IPS-20b (cell line): ENCODE data around the gene SLC27A6.

Experiments used
- H3K27ac ChIP-seq: one replicate; pipeline ENCODE4 v1.5.1; 2013; ENCODE audit warnings: low read length
- H3K27me3 ChIP-seq: 2 replicates; pipeline ENCODE4 v1.6.1; 2013; ENCODE audit warnings: mild to moderate bottlenecking, low read length, inconsistent platforms; ENCODE audit not compliant: insufficient read depth
- H3K36me3 ChIP-seq: 2 replicates; pipeline ENCODE4 v1.6.1; 2013; ENCODE audit warnings: low read depth, mild to moderate bottlenecking, inconsistent platforms, low read length, moderate library complexity; ENCODE audit not compliant: insufficient read depth
- H3K4me1 ChIP-seq: 2 replicates; pipeline ENCODE4 v1.6.1; 2013; ENCODE audit warnings: mild to moderate bottlenecking, control low read depth, inconsistent platforms, low read length, moderate library complexity; ENCODE audit not compliant: insufficient read depth
- H3K4me3 ChIP-seq: 2 replicates; pipeline ENCODE4 v1.5.1; 2013; ENCODE audit warnings: mild to moderate bottlenecking, low read length, inconsistent platforms
- H3K9ac ChIP-seq: 2 replicates; pipeline ENCODE4 v1.6.1; 2013; ENCODE audit warnings: low read depth, mild to moderate bottlenecking, inconsistent platforms, low read length, moderate library complexity
- H3K9me3 ChIP-seq: 2 replicates; pipeline ENCODE4 v1.6.1; 2013; ENCODE audit warnings: mild to moderate bottlenecking, low read depth, low read length, inconsistent platforms; ENCODE audit not compliant: insufficient read depth

The SLC27A6 gene

GRCh38 chr5:129073111-129073510 is 107.8 kb downstream of the SLC27A6 start:
- H3K27ac ChIP-seq, result no peak overlapping the region
- no peaks in the 10 kb centered on the region for H3K36me3 ChIP-seq
- H3K4me3 ChIP-seq, result no peak overlapping the region
- no peaks in the 10 kb centered on the region for H3K27me3 ChIP-seq
- no peak overlapping the region for H3K9ac ChIP-seq
- H3K4me1 ChIP-seq, result no peaks in the 10 kb centered on the region
- H3K9me3 ChIP-seq, result no peaks in the 10 kb centered on the region

GRCh38 chr5:129074903-129075302 is 109.6 kb downstream of the SLC27A6 start:
- H3K27ac ChIP-seq, result no peak overlapping the region
- H3K4me3 ChIP-seq, result no peak overlapping the region
- no peaks in the 10 kb centered on the region for H3K9me3 ChIP-seq
- no peaks in the 10 kb centered on the region for H3K27me3 ChIP-seq
- H3K4me1 ChIP-seq, result no peaks in the 10 kb centered on the region
- H3K9ac ChIP-seq, result no peak overlapping the region
- no peaks in the 10 kb centered on the region for H3K36me3 ChIP-seq

- Histone ChIP-seq H3K4me3 (no peak overlapping the region), H3K27ac (no peak overlapping the region), H3K9me3 (no peaks in the 10 kb centered on the region), H3K27me3 (no peaks in the 10 kb centered on the region), H3K4me1 (no peaks in the 10 kb centered on the region), H3K36me3 (no peaks in the 10 kb centered on the region), H3K9ac (no peak overlapping the region)
Observed at GRCh38 chr5:129077433-129078075, 112.3 kb downstream of the SLC27A6 start.

- Histone ChIP-seq H3K4me3 (no peak overlapping the region), H3K36me3 (no peaks in the 10 kb centered on the region), H3K27me3 (no peaks in the 10 kb centered on the region), H3K4me1 (no peaks in the 10 kb centered on the region), H3K9me3 (no peaks in the 10 kb centered on the region), H3K9ac (no peak overlapping the region), H3K27ac (no peak overlapping the region)
Observed at GRCh38 chr5:129078247-129078646, 113.0 kb downstream of the SLC27A6 start.

- Histone ChIP-seq H3K27me3 (no peaks in the 10 kb centered on the region), H3K9me3 (no peaks in the 10 kb centered on the region), H3K27ac (no peak overlapping the region), H3K4me3 (no peak overlapping the region), H3K4me1 (no peaks in the 10 kb centered on the region), H3K9ac (no peak overlapping the region), H3K36me3 (no peaks in the 10 kb centered on the region)
Observed at GRCh38 chr5:129078660-129079059, 113.4 kb downstream of the SLC27A6 start.

- H3K9me3 ChIP-seq, result no peaks in the 10 kb centered on the region
- H3K9ac ChIP-seq, result no peak overlapping the region
- H3K36me3 ChIP-seq, result no peaks in the 10 kb centered on the region
- no peak overlapping the region for H3K27ac ChIP-seq
- H3K4me1 ChIP-seq, result no peaks in the 10 kb centered on the region
- H3K4me3 ChIP-seq, result no peak overlapping the region
- no peaks in the 10 kb centered on the region for H3K27me3 ChIP-seq
Observed at GRCh38 chr5:129079496-129079895, 114.2 kb downstream of the SLC27A6 start.

- no peak overlapping the region for H3K27ac ChIP-seq
- H3K4me1 ChIP-seq, result no peaks in the 10 kb centered on the region
- no peaks in the 10 kb centered on the region for H3K36me3 ChIP-seq
- H3K9me3 ChIP-seq, result no peaks in the 10 kb centered on the region
- H3K9ac ChIP-seq, result no peak overlapping the region
- H3K4me3 ChIP-seq, result no peak overlapping the region
- no peaks in the 10 kb centered on the region for H3K27me3 ChIP-seq
Observed at GRCh38 chr5:129080766-129081165, 115.5 kb downstream of the SLC27A6 start.

GRCh38 chr5:129082225-129083136 is 117.2 kb downstream of the SLC27A6 start:
- Histone ChIP-seq H3K9me3 (no peaks in the 10 kb centered on the region), H3K27me3 (no peaks in the 10 kb centered on the region), H3K4me3 (no peak overlapping the region), H3K9ac (no peak overlapping the region), H3K36me3 (no peaks in the 10 kb centered on the region), H3K4me1 (no peaks in the 10 kb centered on the region), H3K27ac (no peak overlapping the region)
